ENCODE data around the gene RBM11.

Gene RBM11

GRCh38 chr21:14245711-14246110, 29.8 kb downstream of the RBM11 start:
- no peaks in the 10 kb centered on the region for H3K79me2 ChIP-seq (ENCODE audit: control insufficient read depth, low read length)
- H4K20me1 ChIP-seq (ENCODE audit: control insufficient read depth, insufficient read depth, low read depth, low read length), result no peaks in the 10 kb centered on the region
- H3K27ac ChIP-seq (ENCODE audit: low read depth, low read length), result no peak overlapping the region
- H3K27me3 ChIP-seq (ENCODE audit: control insufficient read depth, low read length), result no peaks in the 10 kb centered on the region
- no peaks in the 10 kb centered on the region for H3K4me1 ChIP-seq (ENCODE audit: control insufficient read depth, low read length)
- H3K4me3 ChIP-seq (ENCODE audit: low read length), result no peak overlapping the region
- no peaks in the 10 kb centered on the region for H3K36me3 ChIP-seq (ENCODE audit: control insufficient read depth, low read length)
- no peaks in the 10 kb centered on the region for H3K9me2 ChIP-seq (replicated peaks; ENCODE audit: control insufficient read depth, low read length)
- no peaks in the 10 kb centered on the region for H3K9me3 ChIP-seq (ENCODE audit: control insufficient read depth, insufficient read depth, low read length)
- no peak for TF ChIP-seq EZH2phosphoT487 (IDR thresholded peaks at IDR 0.05; ENCODE audit: borderline replicate concordance, low read length)
- TF ChIP-seq, protein P1, sequence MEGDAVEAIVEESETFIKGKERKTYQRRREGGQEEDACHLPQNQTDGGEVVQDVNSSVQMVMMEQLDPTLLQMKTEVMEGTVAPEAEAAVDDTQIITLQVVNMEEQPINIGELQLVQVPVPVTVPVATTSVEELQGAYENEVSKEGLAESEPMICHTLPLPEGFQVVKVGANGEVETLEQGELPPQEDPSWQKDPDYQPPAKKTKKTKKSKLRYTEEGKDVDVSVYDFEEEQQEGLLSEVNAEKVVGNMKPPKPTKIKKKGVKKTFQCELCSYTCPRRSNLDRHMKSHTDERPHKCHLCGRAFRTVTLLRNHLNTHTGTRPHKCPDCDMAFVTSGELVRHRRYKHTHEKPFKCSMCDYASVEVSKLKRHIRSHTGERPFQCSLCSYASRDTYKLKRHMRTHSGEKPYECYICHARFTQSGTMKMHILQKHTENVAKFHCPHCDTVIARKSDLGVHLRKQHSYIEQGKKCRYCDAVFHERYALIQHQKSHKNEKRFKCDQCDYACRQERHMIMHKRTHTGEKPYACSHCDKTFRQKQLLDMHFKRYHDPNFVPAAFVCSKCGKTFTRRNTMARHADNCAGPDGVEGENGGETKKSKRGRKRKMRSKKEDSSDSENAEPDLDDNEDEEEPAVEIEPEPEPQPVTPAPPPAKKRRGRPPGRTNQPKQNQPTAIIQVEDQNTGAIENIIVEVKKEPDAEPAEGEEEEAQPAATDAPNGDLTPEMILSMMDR (IDR thresholded peaks at IDR 0.05; ENCODE audit: low read depth, low read length, poor library complexity, severe bottlenecking), result no peak
- H3K4me2 ChIP-seq (ENCODE audit: low read length), result no peak overlapping the region
- H3F3A ChIP-seq (ENCODE audit: control insufficient read depth, insufficient read depth), result no peaks in the 10 kb centered on the region

GRCh38 chr21:14251336-14251735, 35.4 kb downstream of the RBM11 start:
- no peak overlapping the region for H3K27ac ChIP-seq (ENCODE audit: low read depth, low read length)
- H3K36me3 ChIP-seq (ENCODE audit: control insufficient read depth, low read length), result no peaks in the 10 kb centered on the region
- 0 out of 2 replicates have a peak, but pooled peaks cover 2% of the 10 kb centered on the region for H3K27me3 ChIP-seq (ENCODE audit: control insufficient read depth, low read length)
- H3K79me2 ChIP-seq (ENCODE audit: control insufficient read depth, low read length), result no peaks in the 10 kb centered on the region
- H3F3A ChIP-seq (ENCODE audit: control insufficient read depth, insufficient read depth), result no peaks in the 10 kb centered on the region
- no peak for TF ChIP-seq EZH2phosphoT487 (IDR thresholded peaks at IDR 0.05; ENCODE audit: borderline replicate concordance, low read length)
- TF ChIP-seq, protein P1 (IDR thresholded peaks at IDR 0.05; ENCODE audit: low read depth, low read length, poor library complexity, severe bottlenecking), result no peak
- H3K9me2 ChIP-seq (replicated peaks; ENCODE audit: control insufficient read depth, low read length), result no peaks in the 10 kb centered on the region
- no peaks in the 10 kb centered on the region for H4K20me1 ChIP-seq (ENCODE audit: control insufficient read depth, insufficient read depth, low read depth, low read length)
- H3K4me3 ChIP-seq (ENCODE audit: low read length), result no peak overlapping the region
- H3K9me3 ChIP-seq (ENCODE audit: control insufficient read depth, insufficient read depth, low read length), result no peaks in the 10 kb centered on the region
- no peaks in the 10 kb centered on the region for H3K4me1 ChIP-seq (ENCODE audit: control insufficient read depth, low read length)
- H3K4me2 ChIP-seq (ENCODE audit: low read length), result no peak overlapping the region

DNA sequence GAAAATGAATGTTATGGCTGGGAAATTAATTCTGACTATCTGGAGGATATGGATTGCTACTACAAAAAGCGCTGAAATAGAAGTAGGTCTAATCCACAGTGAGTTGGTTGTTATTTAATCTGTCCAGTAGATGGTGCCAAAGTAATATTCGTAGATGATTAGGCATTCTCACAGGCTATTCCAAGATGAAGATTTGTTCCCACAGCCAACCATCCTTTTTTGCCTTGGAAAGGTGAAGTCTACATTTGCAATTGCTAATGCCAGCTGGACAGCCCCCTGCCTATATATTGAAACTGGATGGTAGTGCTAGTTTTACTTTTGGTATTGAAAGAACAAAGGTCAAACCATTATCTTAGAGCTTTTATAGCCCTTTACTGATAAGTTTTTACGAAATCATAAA, 43.8 kb downstream of the RBM11 start:
- no peak for TF ChIP-seq EZH2phosphoT487 (IDR thresholded peaks at IDR 0.05; ENCODE audit: borderline replicate concordance, low read length)
- TF ChIP-seq, protein P1 (IDR thresholded peaks at IDR 0.05; ENCODE audit: low read depth, low read length, poor library complexity, severe bottlenecking), result peak; percentile 61
- H3F3A ChIP-seq (ENCODE audit: control insufficient read depth, insufficient read depth), result no peaks in the 10 kb centered on the region
- no peaks in the 10 kb centered on the region for H4K20me1 ChIP-seq (ENCODE audit: control insufficient read depth, insufficient read depth, low read depth, low read length)
- H3K36me3 ChIP-seq (ENCODE audit: control insufficient read depth, low read length), result no peaks in the 10 kb centered on the region
- H3K4me3 ChIP-seq (ENCODE audit: low read length), result no peak overlapping the region
- no peaks in the 10 kb centered on the region for H3K27me3 ChIP-seq (ENCODE audit: control insufficient read depth, low read length)
- no peak overlapping the region for H3K27ac ChIP-seq (ENCODE audit: low read depth, low read length)
- H3K9me3 ChIP-seq (ENCODE audit: control insufficient read depth, insufficient read depth, low read length), result no peaks in the 10 kb centered on the region
- no peak overlapping the region for H3K4me2 ChIP-seq (ENCODE audit: low read length)
- H3K9me2 ChIP-seq (replicated peaks; ENCODE audit: control insufficient read depth, low read length), result no peaks in the 10 kb centered on the region
- H3K79me2 ChIP-seq (ENCODE audit: control insufficient read depth, low read length), result no peaks in the 10 kb centered on the region
- no peaks in the 10 kb centered on the region for H3K4me1 ChIP-seq (ENCODE audit: control insufficient read depth, low read length)
